ENCODE results near the gene RFNG. TPM values are rescaled to one million over a fixed set of nuclear protein-coding genes. Genes with fewer than 3 reads are reported as not detected.
A peak's percentile ranks its signal among the peaks of the same experiment; 100 is the strongest.

The RFNG gene
- total RNA-seq, 1 experiment from 2014 or later: 37.9 TPM

GRCh38 chr17:82035956-82036633, 15.5 kb downstream of the RFNG start:
- H3K36me3 Mint-ChIP-seq (ENCODE audit: insufficient read depth, unreplicated experiment): no peaks in the 10 kb centered on the region
- CTCF ChIA-PET: interaction anchor here (0.6 to 1.2 kb wide), 6 partner anchors 9 to 180 kb away, joined by 3 to 7 read pairs (median 3); no protein-coding TSS in a partner anchor
- no peak for TF ChIP-seq CTCF (IDR thresholded peaks at IDR 0.05; ENCODE audit: unreplicated experiment)
- peaks cover 3% of the 10 kb centered on the region for H3K4me1 Mint-ChIP-seq (ENCODE audit: insufficient read depth, unreplicated experiment)
- no peaks in the 10 kb centered on the region for H3K9me3 Mint-ChIP-seq (ENCODE audit: unreplicated experiment)
- H3K4me3 Mint-ChIP-seq (ENCODE audit: unreplicated experiment): peak overlapping the region; percentile 82
- TSS peak; percentile 72 for BruUV-seq (replicated peaks)
- POLR2A ChIA-PET: interaction anchor here (0.6 kb wide), 2 partner anchors 262 to 333 kb away, joined by 3 to 4 read pairs; partner anchors contain the start of gene MRPL12
- no peak overlapping the region for H3K27ac Mint-ChIP-seq (ENCODE audit: low read depth, unreplicated experiment)
- DNase-seq (ENCODE audit: unreplicated experiment): no peak
- H3K27me3 Mint-ChIP-seq (ENCODE audit: insufficient read depth, unreplicated experiment): no peaks in the 10 kb centered on the region
- intact Hi-C loops (cut with micrococcal nuclease): loop anchor here (10.0 kb wide), 2 partner anchors 59 to 209 kb away; partner anchors contain the start of gene FASN

DNA sequence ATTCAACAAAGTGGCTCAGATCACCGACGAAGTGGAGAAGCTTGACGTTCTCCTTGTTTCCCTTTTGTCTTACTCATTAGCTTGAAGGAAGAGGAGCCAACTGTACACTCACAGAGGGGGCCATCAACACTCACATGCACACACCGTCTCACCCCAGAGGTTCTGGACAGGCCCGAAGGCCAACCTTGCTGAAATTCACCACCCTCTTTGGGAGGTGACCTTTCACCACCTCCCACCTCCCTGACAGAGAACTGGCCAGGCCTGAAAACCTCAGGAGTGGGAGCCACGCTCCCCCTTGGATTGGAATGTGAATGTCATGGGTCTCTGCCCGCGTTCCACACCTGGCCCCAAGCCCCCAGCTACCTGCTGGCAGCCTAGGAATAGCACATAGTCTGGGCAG, 16.1 kb downstream of the RFNG start:
- intact Hi-C loops (cut with micrococcal nuclease): loop anchor here (10.0 kb wide), 2 partner anchors 59 to 209 kb away; partner anchors contain the start of gene FASN
- H3K4me3 Mint-ChIP-seq (ENCODE audit: unreplicated experiment): peak overlapping the region; percentile 82
- no TSS peak for BruUV-seq (replicated peaks)
- TF ChIP-seq CTCF (IDR thresholded peaks at IDR 0.05; ENCODE audit: unreplicated experiment): no peak
- CTCF ChIA-PET: interaction anchor here (0.6 kb wide), 1 partner anchor 613 kb away, joined by 3 read pairs; no protein-coding TSS in a partner anchor
- no peak overlapping the region for H3K27ac Mint-ChIP-seq (ENCODE audit: low read depth, unreplicated experiment)
- no peaks in the 10 kb centered on the region for H3K36me3 Mint-ChIP-seq (ENCODE audit: insufficient read depth, unreplicated experiment)
- no peaks in the 10 kb centered on the region for H3K9me3 Mint-ChIP-seq (ENCODE audit: unreplicated experiment)
- POLR2A ChIA-PET: interaction anchor here (0.7 kb wide), 1 partner anchor 165 kb away, joined by 3 read pairs; no protein-coding TSS in a partner anchor
- no peak for DNase-seq (ENCODE audit: unreplicated experiment)
- no peaks in the 10 kb centered on the region for H3K27me3 Mint-ChIP-seq (ENCODE audit: insufficient read depth, unreplicated experiment)
- no peaks in the 10 kb centered on the region for H3K4me1 Mint-ChIP-seq (ENCODE audit: insufficient read depth, unreplicated experiment)

- H3K27ac Mint-ChIP-seq (ENCODE audit: low read depth, unreplicated experiment): no peak overlapping the region
- no TSS peak for BruUV-seq (replicated peaks)
- no peak for DNase-seq (ENCODE audit: unreplicated experiment)
- CTCF ChIA-PET: no interaction called here
- TF ChIP-seq CTCF (IDR thresholded peaks at IDR 0.05; ENCODE audit: unreplicated experiment): no peak
- H3K4me1 Mint-ChIP-seq (ENCODE audit: insufficient read depth, unreplicated experiment): no peaks in the 10 kb centered on the region
- H3K36me3 Mint-ChIP-seq (ENCODE audit: insufficient read depth, unreplicated experiment): no peaks in the 10 kb centered on the region
- no peaks in the 10 kb centered on the region for H3K27me3 Mint-ChIP-seq (ENCODE audit: insufficient read depth, unreplicated experiment)
- no peak overlapping the region for H3K4me3 Mint-ChIP-seq (ENCODE audit: unreplicated experiment)
- POLR2A ChIA-PET: no interaction called here
- intact Hi-C loops (cut with micrococcal nuclease): loop anchor here (10.0 kb wide), 2 partner anchors 60 to 210 kb away; partner anchors contain the start of gene FASN
- H3K9me3 Mint-ChIP-seq (ENCODE audit: unreplicated experiment): no peaks in the 10 kb centered on the region
These were observed 17.1 kb downstream of the RFNG start for GRCh38 chr17:82034371-82035011.

- TF ChIP-seq CTCF (IDR thresholded peaks at IDR 0.05; ENCODE audit: unreplicated experiment): no peak
- Mint-ChIP-seq H3K4me3 (ENCODE audit: unreplicated experiment) (no peak overlapping the region), H3K4me1 (ENCODE audit: insufficient read depth, unreplicated experiment) (no peaks in the 10 kb centered on the region), H3K27ac (ENCODE audit: low read depth, unreplicated experiment) (no peak overlapping the region), H3K9me3 (ENCODE audit: unreplicated experiment) (no peaks in the 10 kb centered on the region), H3K27me3 (ENCODE audit: insufficient read depth, unreplicated experiment) (no peaks in the 10 kb centered on the region), H3K36me3 (ENCODE audit: insufficient read depth, unreplicated experiment) (no peaks in the 10 kb centered on the region)
- intact Hi-C loops (cut with micrococcal nuclease): loop anchor here (10.0 kb wide), 2 partner anchors 61 to 211 kb away; partner anchors contain the start of gene FASN
- CTCF ChIA-PET: interaction anchor here (0.5 to 2.2 kb wide), 2 partner anchors 13 to 148 kb away, joined by 3 to 7 read pairs; no protein-coding TSS in a partner anchor
- POLR2A ChIA-PET: no interaction called here
- BruUV-seq (replicated peaks): no TSS peak
- DNase-seq (ENCODE audit: unreplicated experiment): no peak
These were observed 18.1 kb downstream of the RFNG start for GRCh38 chr17:82033359-82034085.
